GM12878 (cell line): ENCODE data around the gene CRB2. TPM values are rescaled to one million over a fixed set of nuclear protein-coding genes. Genes with fewer than 3 reads are reported as not detected.
A peak's percentile ranks its signal among the peaks of the same experiment; 100 is the strongest.

Source experiments
- BACH1 ChIP-seq: fragments of 450-650 bp; IDR thresholded peaks from 2 replicates; pipeline ENCODE4 v1.6.1; 2017; ENCODE audit warnings: mild to moderate bottlenecking, borderline replicate concordance
- BHLHE40 ChIP-seq, 2 experiments: fragments of 450-650 bp in 1 of 2; IDR thresholded peaks; 2 replicates each; pipeline ENCODE4 v1.6.1; 2011 to 2017; ENCODE audit warnings: low read depth in 2 of 2, borderline replicate concordance in 1 of 2, improper control_type of control experiment in 1 of 2, low read length in 1 of 2, mild to moderate bottlenecking in 1 of 2
- CBFB ChIP-seq: IDR thresholded peaks from 2 replicates; pipeline ENCODE4 v1.6.1; 2016; ENCODE audit warnings: antibody characterized with exemption, low read depth
- EZH2 ChIP-seq: IDR thresholded peaks from 2 replicates; pipeline ENCODE4 v1.6.1; 2012; ENCODE audit warnings: low read depth, mild to moderate bottlenecking, control low read depth, inconsistent platforms, low read length, borderline replicate concordance; ENCODE audit not compliant: control insufficient read depth
- IKZF1 ChIP-seq: fragments of 450-650 bp; conservative IDR thresholded peaks from 2 replicates; pipeline ENCODE4 v1.6.1; 2017; ENCODE audit warnings: antibody characterized with exemption, mild to moderate bottlenecking
- IKZF2 ChIP-seq, 2 experiments: fragments of 450-650 bp; IDR thresholded peaks; 2 replicates each; pipeline ENCODE4 v1.6.1; 2017; ENCODE audit warnings: mild to moderate bottlenecking in 2 of 2, moderate library complexity in 2 of 2
- MYB ChIP-seq: fragments of 150-350 bp; IDR thresholded peaks from 2 replicates; pipeline ENCODE4 v1.6.1; 2014; ENCODE audit warnings: mild to moderate bottlenecking, low read depth, low read length, borderline replicate concordance
- MYC ChIP-seq: IDR thresholded peaks from 2 replicates; pipeline ENCODE4 v1.6.1; 2011; ENCODE audit warnings: mild to moderate bottlenecking, low read length, moderate library complexity, inconsistent platforms; ENCODE audit not compliant: insufficient read depth, insufficient replicate concordance, insufficient read length, severe bottlenecking
- POLR2AphosphoS2 ChIP-seq: IDR thresholded peaks from 2 replicates; pipeline ENCODE4 v1.6.1; 2011; ENCODE audit warnings: low read depth, mild to moderate bottlenecking, low read length, improper control_type of control experiment, moderate library complexity
- POLR2AphosphoS5 ChIP-seq: IDR thresholded peaks from 2 replicates; pipeline ENCODE4 v1.6.1; 2011; ENCODE audit warnings: mild to moderate bottlenecking, low read length, inconsistent platforms
- RAD21 ChIP-seq: IDR thresholded peaks from 2 replicates; pipeline ENCODE4 v1.6.1; 2011; ENCODE audit warnings: mild to moderate bottlenecking, low read depth, low read length, moderate library complexity; ENCODE audit not compliant: insufficient read depth
- SMAD1 ChIP-seq: fragments of 450-650 bp; IDR thresholded peaks from 2 replicates; pipeline ENCODE4 v1.6.1; 2018; ENCODE audit warnings: mild to moderate bottlenecking, low read depth; ENCODE audit not compliant: partially characterized antibody
- SMARCA5 ChIP-seq: fragments of 450-650 bp; IDR thresholded peaks from 2 replicates; pipeline ENCODE4 v1.6.1; 2017; ENCODE audit warnings: mild to moderate bottlenecking
- SP1 ChIP-seq: IDR thresholded peaks from one replicate; pipeline ENCODE4 v1.6.1; 2011; ENCODE audit warnings: low read depth, low read length
- SUZ12 ChIP-seq: fragments of 200-600 bp; sonication (generic); IDR thresholded peaks from one replicate; pipeline ENCODE4 v1.6.1; 2018; ENCODE audit warnings: antibody characterized with exemption, mild to moderate bottlenecking; ENCODE audit not compliant: unreplicated experiment
- ZNF24 ChIP-seq: fragments of 450-650 bp; IDR thresholded peaks from 2 replicates; pipeline ENCODE4 v1.6.1; 2017; ENCODE audit warnings: antibody characterized with exemption, mild to moderate bottlenecking
- polyA plus RNA-seq, 11 experiments: library from polyadenylated mRNA; depleted of rRNA in 4 of 11; unstranded in 6 of 11; stranded (reverse) in 5 of 11; fragments of >200 nt; fragmentation: Nextera tagmentation in 4 of 11; fragmentation: Illumina TruSeq in 1 of 11; extraction: Ambion mirVana in 4 of 11; extraction: Trizol in 1 of 11; gene quantifications; 1 replicate in 1 of 11; 2 replicates in 10 of 11; pipeline versions ENCODE4 v1.2.1 to v1.2.3, GENCODE V29; 2011 to 2016; ENCODE audit warnings: inconsistent platforms in 2 of 11, missing spikeins in 2 of 11, low read depth in 1 of 11
- total RNA-seq, 4 experiments: library from RNA; depleted of rRNA in 3 of 4; stranded (reverse); fragments of >200 nt in 3 of 4; fragmentation: Illumina TruSeq in 1 of 4; extraction: Trizol in 1 of 4; gene quantifications; 2 replicates each; pipeline versions ENCODE4 v1.2.1 to v1.2.3, GENCODE V29; 2013 to 2021
- TF ChIP-seq, protein P1 (sequence below), 3 experiments: IDR thresholded peaks in 2 of 3; conservative IDR thresholded peaks in 1 of 3; 2 replicates each; pipeline ENCODE4 v1.5.1; 2011; ENCODE audit warnings: low read depth in 3 of 3, low read length in 3 of 3, mild to moderate bottlenecking in 3 of 3, control low read depth in 2 of 3, moderate library complexity in 2 of 3, inconsistent platforms in 1 of 3, mixed read lengths in 1 of 3; ENCODE audit not compliant: control insufficient read depth in 2 of 3, insufficient read depth in 1 of 3; ENCODE audit errors: extremely low read depth in 1 of 3
- TF ChIP-seq, protein P2 (sequence below): fragments of 450-650 bp; IDR thresholded peaks from 2 replicates; pipeline ENCODE4 v1.6.1; 2018; ENCODE audit warnings: mild to moderate bottlenecking, low read depth, moderate library complexity; ENCODE audit not compliant: partially characterized antibody
- TF ChIP-seq, protein P3 (sequence below): fragments of 450-650 bp; conservative IDR thresholded peaks from 2 replicates; pipeline ENCODE4 v1.6.1; 2017; ENCODE audit warnings: mild to moderate bottlenecking, moderate library complexity
- TF ChIP-seq, protein P4 (sequence below): IDR thresholded peaks from 2 replicates; pipeline ENCODE4 v1.6.1; 2012; ENCODE audit warnings: low read length, inconsistent platforms

Gene CRB2
- total and polyA plus RNA-seq, 10 of the 15 experiments (the other 5 are each of a cell fraction or from before 2014, with no cell fraction given) = 0.01 to 0.80 (median 0.23) TPM; not detected in 3

DNA sequence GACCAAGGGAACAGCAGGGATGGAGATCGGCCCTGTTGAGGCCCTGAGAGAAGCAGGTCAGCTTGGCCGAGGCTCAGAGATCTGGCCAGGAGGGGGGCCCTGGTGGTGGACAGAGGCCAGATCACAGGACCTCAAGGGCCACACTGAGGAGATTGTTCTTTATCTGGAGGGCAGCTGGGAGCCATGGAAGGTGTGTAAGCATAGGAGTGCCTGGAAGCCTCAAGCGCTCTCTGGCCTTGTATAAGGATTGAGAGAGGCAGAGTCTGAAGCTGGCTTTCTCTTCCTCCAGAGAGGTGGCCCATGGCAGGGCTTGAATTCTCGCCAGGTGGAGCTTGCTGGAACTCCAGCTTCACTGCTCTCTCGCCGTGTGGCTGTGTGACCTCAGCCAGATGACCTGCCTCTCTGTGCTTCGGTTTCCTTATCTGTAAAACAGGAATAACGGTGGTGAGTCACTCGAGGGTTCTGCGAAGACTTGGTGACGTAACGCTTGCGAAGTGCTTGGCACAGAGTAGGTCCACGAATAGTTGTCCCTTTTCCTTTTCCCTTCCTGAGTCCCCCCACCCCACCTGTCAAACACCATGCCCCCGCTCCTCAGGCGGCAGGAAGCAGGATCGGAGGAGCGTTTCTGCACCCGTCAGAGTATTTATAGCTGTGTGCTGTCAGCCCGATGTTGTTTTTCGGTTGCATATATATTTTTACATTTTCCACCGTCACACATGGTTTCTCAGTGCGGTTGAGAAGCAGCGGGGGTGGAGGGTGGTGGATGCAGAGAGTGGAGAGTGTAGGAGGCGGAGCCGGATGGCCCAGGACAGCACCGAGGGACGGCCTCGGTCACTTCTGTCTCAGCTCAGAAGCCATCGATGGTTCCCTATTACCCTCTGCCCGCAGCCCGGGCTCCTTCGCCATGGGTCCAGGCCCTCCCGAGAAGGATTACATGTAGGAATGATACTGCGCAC lies 17.0 kb upstream of the CRB2 start (continued):
- TF ChIP-seq POLR2AphosphoS2 = no peak; the same call in 1 of the 2 replicates
- TF ChIP-seq, protein P1, sequence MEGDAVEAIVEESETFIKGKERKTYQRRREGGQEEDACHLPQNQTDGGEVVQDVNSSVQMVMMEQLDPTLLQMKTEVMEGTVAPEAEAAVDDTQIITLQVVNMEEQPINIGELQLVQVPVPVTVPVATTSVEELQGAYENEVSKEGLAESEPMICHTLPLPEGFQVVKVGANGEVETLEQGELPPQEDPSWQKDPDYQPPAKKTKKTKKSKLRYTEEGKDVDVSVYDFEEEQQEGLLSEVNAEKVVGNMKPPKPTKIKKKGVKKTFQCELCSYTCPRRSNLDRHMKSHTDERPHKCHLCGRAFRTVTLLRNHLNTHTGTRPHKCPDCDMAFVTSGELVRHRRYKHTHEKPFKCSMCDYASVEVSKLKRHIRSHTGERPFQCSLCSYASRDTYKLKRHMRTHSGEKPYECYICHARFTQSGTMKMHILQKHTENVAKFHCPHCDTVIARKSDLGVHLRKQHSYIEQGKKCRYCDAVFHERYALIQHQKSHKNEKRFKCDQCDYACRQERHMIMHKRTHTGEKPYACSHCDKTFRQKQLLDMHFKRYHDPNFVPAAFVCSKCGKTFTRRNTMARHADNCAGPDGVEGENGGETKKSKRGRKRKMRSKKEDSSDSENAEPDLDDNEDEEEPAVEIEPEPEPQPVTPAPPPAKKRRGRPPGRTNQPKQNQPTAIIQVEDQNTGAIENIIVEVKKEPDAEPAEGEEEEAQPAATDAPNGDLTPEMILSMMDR (IDR thresholded peaks at IDR 0.05 in 2 of 3, conservative IDR thresholded peaks at IDR 0.05 in 1 of 3; ENCODE audit: control insufficient read depth in 2 of 3, extremely low read depth in 1 of 3, insufficient read depth in 1 of 3, low read depth in 3 of 3, low read length in 3 of 3) = no peak
- no peak for TF ChIP-seq SP1
- peak; percentile 66 to 78; a peak in 3 of 4 replicates for TF ChIP-seq BHLHE40 (IDR thresholded peaks at IDR 0.05; ENCODE audit: borderline replicate concordance in 1 of 2, low read depth in 2 of 2, low read length in 1 of 2)
- TF ChIP-seq, protein P2, sequence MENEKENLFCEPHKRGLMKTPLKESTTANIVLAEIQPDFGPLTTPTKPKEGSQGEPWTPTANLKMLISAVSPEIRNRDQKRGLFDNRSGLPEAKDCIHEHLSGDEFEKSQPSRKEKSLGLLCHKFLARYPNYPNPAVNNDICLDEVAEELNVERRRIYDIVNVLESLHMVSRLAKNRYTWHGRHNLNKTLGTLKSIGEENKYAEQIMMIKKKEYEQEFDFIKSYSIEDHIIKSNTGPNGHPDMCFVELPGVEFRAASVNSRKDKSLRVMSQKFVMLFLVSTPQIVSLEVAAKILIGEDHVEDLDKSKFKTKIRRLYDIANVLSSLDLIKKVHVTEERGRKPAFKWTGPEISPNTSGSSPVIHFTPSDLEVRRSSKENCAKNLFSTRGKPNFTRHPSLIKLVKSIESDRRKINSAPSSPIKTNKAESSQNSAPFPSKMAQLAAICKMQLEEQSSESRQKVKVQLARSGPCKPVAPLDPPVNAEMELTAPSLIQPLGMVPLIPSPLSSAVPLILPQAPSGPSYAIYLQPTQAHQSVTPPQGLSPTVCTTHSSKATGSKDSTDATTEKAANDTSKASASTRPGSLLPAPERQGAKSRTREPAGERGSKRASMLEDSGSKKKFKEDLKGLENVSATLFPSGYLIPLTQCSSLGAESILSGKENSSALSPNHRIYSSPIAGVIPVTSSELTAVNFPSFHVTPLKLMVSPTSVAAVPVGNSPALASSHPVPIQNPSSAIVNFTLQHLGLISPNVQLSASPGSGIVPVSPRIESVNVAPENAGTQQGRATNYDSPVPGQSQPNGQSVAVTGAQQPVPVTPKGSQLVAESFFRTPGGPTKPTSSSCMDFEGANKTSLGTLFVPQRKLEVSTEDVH = no peak
- TF ChIP-seq SUZ12 = no peak
- TF ChIP-seq CBFB = peak; percentile 70; the same call in 1 of the 2 replicates
- 0 out of 2 replicates have a peak, but pooled peaks have one; percentile 20 for TF ChIP-seq RAD21
- peak; percentile 99 to 100 for TF ChIP-seq IKZF2 (IDR thresholded peaks at IDR 0.05)
- TF ChIP-seq ZNF24 = 0 out of 2 replicates have a peak, but pooled peaks have one; percentile 22
- TF ChIP-seq, protein P3, sequence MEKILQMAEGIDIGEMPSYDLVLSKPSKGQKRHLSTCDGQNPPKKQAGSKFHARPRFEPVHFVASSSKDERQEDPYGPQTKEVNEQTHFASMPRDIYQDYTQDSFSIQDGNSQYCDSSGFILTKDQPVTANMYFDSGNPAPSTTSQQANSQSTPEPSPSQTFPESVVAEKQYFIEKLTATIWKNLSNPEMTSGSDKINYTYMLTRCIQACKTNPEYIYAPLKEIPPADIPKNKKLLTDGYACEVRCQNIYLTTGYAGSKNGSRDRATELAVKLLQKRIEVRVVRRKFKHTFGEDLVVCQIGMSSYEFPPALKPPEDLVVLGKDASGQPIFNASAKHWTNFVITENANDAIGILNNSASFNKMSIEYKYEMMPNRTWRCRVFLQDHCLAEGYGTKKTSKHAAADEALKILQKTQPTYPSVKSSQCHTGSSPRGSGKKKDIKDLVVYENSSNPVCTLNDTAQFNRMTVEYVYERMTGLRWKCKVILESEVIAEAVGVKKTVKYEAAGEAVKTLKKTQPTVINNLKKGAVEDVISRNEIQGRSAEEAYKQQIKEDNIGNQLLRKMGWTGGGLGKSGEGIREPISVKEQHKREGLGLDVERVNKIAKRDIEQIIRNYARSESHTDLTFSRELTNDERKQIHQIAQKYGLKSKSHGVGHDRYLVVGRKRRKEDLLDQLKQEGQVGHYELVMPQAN = peak; percentile 19; the same call in 1 of the 2 replicates
- no peak for TF ChIP-seq MYC
- TF ChIP-seq, protein P4, sequence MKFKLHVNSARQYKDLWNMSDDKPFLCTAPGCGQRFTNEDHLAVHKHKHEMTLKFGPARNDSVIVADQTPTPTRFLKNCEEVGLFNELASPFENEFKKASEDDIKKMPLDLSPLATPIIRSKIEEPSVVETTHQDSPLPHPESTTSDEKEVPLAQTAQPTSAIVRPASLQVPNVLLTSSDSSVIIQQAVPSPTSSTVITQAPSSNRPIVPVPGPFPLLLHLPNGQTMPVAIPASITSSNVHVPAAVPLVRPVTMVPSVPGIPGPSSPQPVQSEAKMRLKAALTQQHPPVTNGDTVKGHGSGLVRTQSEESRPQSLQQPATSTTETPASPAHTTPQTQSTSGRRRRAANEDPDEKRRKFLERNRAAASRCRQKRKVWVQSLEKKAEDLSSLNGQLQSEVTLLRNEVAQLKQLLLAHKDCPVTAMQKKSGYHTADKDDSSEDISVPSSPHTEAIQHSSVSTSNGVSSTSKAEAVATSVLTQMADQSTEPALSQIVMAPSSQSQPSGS = no peak
- 0 out of 2 replicates have a peak, but pooled peaks have one; percentile 6 for TF ChIP-seq BACH1
- TF ChIP-seq SMARCA5 = peak; percentile 100
- TF ChIP-seq POLR2AphosphoS5 = peak; percentile 81
- 0 out of 2 replicates have a peak, but pooled peaks have one; percentile 55 for TF ChIP-seq MYB
- TF ChIP-seq SMAD1 = peak; percentile 55
- TF ChIP-seq IKZF1 = peak; percentile 99
- no peak for TF ChIP-seq EZH2
